A549 (cell line): Measurements from ENCODE around the gene NCAM2. TPM values are rescaled to one million over a fixed set of nuclear protein-coding genes. Genes with fewer than 3 reads are reported as not detected.

Experiments used
- ATAC-seq, 2 experiments: fragments of 200-7000 bp in 1 of 2; fragments of >200 bp in 1 of 2; cut with Nextera tagmentation in 1 of 2; cut with Tn5 transposase in 1 of 2; 3 replicates each; pipeline versions ENCODE4 v1.8.0 to v1.9.1; 2018 to 2020; ENCODE audit warnings: mild to moderate bottlenecking in 1 of 2, moderate library complexity in 1 of 2
- CTCF ChIA-PET: fragments of 300-600 bp; sonication (Branson Sonifier 250); formaldehyde crosslinking; extraction: SDS; loops from one replicate; lab custom pipeline; 2021; ENCODE audit warnings: antibody characterized with exemption, inconsistent platforms; lab: Yijun Ruan, JAX
- POLR2A ChIA-PET: fragments of 350-600 bp; formaldehyde crosslinking; extraction: SDS; loops from one replicate; lab custom pipeline; 2021; ENCODE audit warnings: antibody characterized with exemption, inconsistent platforms; lab: Yijun Ruan, JAX
- DNase-seq, 2 experiments: peaks; one replicate each; pipeline versions ENCODE4 v3.0.0 to v3.0.0-alpha.2; 2011 to 2016; ENCODE audit warnings: low read depth in 1 of 2, low spot score in 1 of 2
- FAIRE-seq: peaks from 2 replicates; lab custom pipeline; 2011; peaks lifted over from hg19 to GRCh38; lab: Jason Lieb, UNC
- H3K27ac ChIP-seq, 2 experiments: fragments of >200 bp; sonication (Bioruptor Twin); formaldehyde crosslinking; 3 replicates each; pipeline ENCODE4 v1.5.1; 2016 to 2017
- H3K4me1 ChIP-seq: fragments of >200 bp; sonication (Bioruptor Twin); formaldehyde crosslinking; 3 replicates; pipeline ENCODE4 v1.6.1; 2016
- H3K4me2 ChIP-seq: fragments of >200 bp; sonication (Bioruptor Twin); formaldehyde crosslinking; 3 replicates; pipeline ENCODE4 v1.6.1; 2016
- H3K4me3 ChIP-seq: fragments of >200 bp; sonication (Bioruptor Twin); formaldehyde crosslinking; 3 replicates; pipeline ENCODE4 v1.5.1; 2016
- H3K9me3 ChIP-seq: fragments of >200 bp; sonication (Bioruptor Twin); formaldehyde crosslinking; 3 replicates; pipeline ENCODE4 v1.6.1; 2016
- ATOH8 ChIP-seq: fragments of 250-450 bp; sonication (Bioruptor Pico); IDR thresholded peaks from 2 replicates; pipeline ENCODE4 v1.5.0; 2020; ENCODE audit warnings: low read depth, mild to moderate bottlenecking, moderate library complexity
- CHD4 ChIP-seq: fragments of 200-600 bp; sonication (generic); IDR thresholded peaks from 2 replicates; pipeline ENCODE4 v1.6.1; 2016; ENCODE audit warnings: antibody characterized with exemption, mild to moderate bottlenecking, borderline replicate concordance
- E2F6 ChIP-seq: IDR thresholded peaks from 2 replicates; pipeline ENCODE4 v1.6.1; 2012; ENCODE audit warnings: low read depth, borderline replicate concordance
- EHF ChIP-seq: fragments of 250-450 bp; sonication (Bioruptor Pico); IDR thresholded peaks from 2 replicates; pipeline ENCODE4 v1.5.0; 2020; ENCODE audit warnings: mild to moderate bottlenecking
- ELK1 ChIP-seq: fragments of 150-350 bp; IDR thresholded peaks from 2 replicates; pipeline ENCODE4 v1.6.1; 2014; ENCODE audit warnings: low read depth, mild to moderate bottlenecking, low read length
- EP300 ChIP-seq, 2 experiments: fragments of >200 bp; sonication (Bioruptor Twin); formaldehyde crosslinking; IDR thresholded peaks; 2 replicates in 1 of 2; 3 replicates in 1 of 2; pipeline ENCODE4 v1.6.1; 2016 to 2017
- ESRRA ChIP-seq: fragments of 150-350 bp; IDR thresholded peaks from 2 replicates; pipeline ENCODE4 v1.6.1; 2014; ENCODE audit warnings: mild to moderate bottlenecking, low read length, borderline replicate concordance
- FOSB ChIP-seq: fragments of 250-450 bp; sonication (Bioruptor Pico); IDR thresholded peaks from 2 replicates; pipeline ENCODE4 v1.5.0; 2020; ENCODE audit warnings: mild to moderate bottlenecking, moderate library complexity
- FOXS1 ChIP-seq: fragments of 250-450 bp; sonication (Bioruptor Pico); IDR thresholded peaks from 2 replicates; pipeline ENCODE4 v1.5.0; 2020; ENCODE audit warnings: mild to moderate bottlenecking, moderate library complexity
- HMGXB4 ChIP-seq: fragments of 250-450 bp; sonication (Bioruptor Pico); IDR thresholded peaks from 2 replicates; pipeline ENCODE4 v1.5.0; 2021; ENCODE audit warnings: mild to moderate bottlenecking, moderate library complexity, borderline replicate concordance
- HOXA7 ChIP-seq: fragments of 250-450 bp; sonication (Bioruptor Pico); IDR thresholded peaks from 2 replicates; pipeline ENCODE4 v1.5.0; 2020; ENCODE audit warnings: mild to moderate bottlenecking, moderate library complexity
- HOXB5 ChIP-seq: fragments of 250-450 bp; sonication (Bioruptor Pico); IDR thresholded peaks from 2 replicates; pipeline ENCODE4 v1.5.0; 2020; ENCODE audit warnings: mild to moderate bottlenecking, moderate library complexity
- JUN ChIP-seq, 2 experiments: fragments of >200 bp; sonication (Bioruptor Twin); formaldehyde crosslinking; IDR thresholded peaks; 2 replicates in 1 of 2; 3 replicates in 1 of 2; pipeline ENCODE4 v1.6.1; 2016 to 2017
- JUNB ChIP-seq: fragments of >200 bp; sonication (Bioruptor Twin); formaldehyde crosslinking; IDR thresholded peaks from 2 replicates; pipeline ENCODE4 v1.6.1; 2016
- KDM5A ChIP-seq: fragments of 200-600 bp; sonication (generic); IDR thresholded peaks from 2 replicates; pipeline ENCODE4 v1.6.1; 2016; ENCODE audit warnings: antibody characterized with exemption, mild to moderate bottlenecking
- MAFK ChIP-seq: fragments of 450-650 bp; IDR thresholded peaks from 2 replicates; pipeline ENCODE4 v1.6.1; 2014; ENCODE audit not compliant: partially characterized antibody
- PHF8 ChIP-seq: fragments of 200-600 bp; sonication (generic); IDR thresholded peaks from 2 replicates; pipeline ENCODE4 v1.6.1; 2016; ENCODE audit warnings: low read depth, mild to moderate bottlenecking, antibody characterized with exemption, moderate library complexity, borderline replicate concordance
- POLR2A ChIP-seq: IDR thresholded peaks from 2 replicates; pipeline ENCODE4 v1.6.1; 2012; ENCODE audit warnings: mild to moderate bottlenecking, low read length
- RFX5 ChIP-seq: fragments of 450-650 bp; IDR thresholded peaks from 2 replicates; pipeline ENCODE4 v1.7.1; 2014; ENCODE audit warnings: antibody characterized with exemption, mild to moderate bottlenecking, moderate library complexity
- SMC3 ChIP-seq: fragments of >200 bp; sonication (Bioruptor Twin); formaldehyde crosslinking; IDR thresholded peaks from 3 replicates; pipeline ENCODE4 v1.6.1; 2018; ENCODE audit warnings: inconsistent platforms
- TFCP2L1 ChIP-seq: fragments of 250-450 bp; sonication (Bioruptor Pico); IDR thresholded peaks from 2 replicates; pipeline ENCODE4 v1.5.0; 2021; ENCODE audit warnings: mild to moderate bottlenecking
- TP53 ChIP-seq: fragments of 250-450 bp; sonication (Bioruptor Pico); IDR thresholded peaks from 2 replicates; pipeline ENCODE4 v1.5.0; 2021; ENCODE audit warnings: mild to moderate bottlenecking, moderate library complexity
- ZFP36 ChIP-seq: fragments of 450-650 bp; IDR thresholded peaks from 2 replicates; pipeline ENCODE4 v1.6.1; 2014; ENCODE audit warnings: borderline replicate concordance; ENCODE audit not compliant: partially characterized antibody
- ZSCAN20 ChIP-seq: fragments of 250-450 bp; sonication (Bioruptor Pico); IDR thresholded peaks from 2 replicates; pipeline ENCODE4 v1.8.0; 2022; ENCODE audit warnings: mild to moderate bottlenecking, moderate library complexity
- WGBS: methylation state at CpG from one replicate; pipeline ENCODE4 v1.1.6; 2017; ENCODE audit errors: missing lambda C conversion rate; 5-methylcytosine and 5-hydroxymethylcytosine counted together
- polyA plus RNA-seq, 4 experiments: library from polyadenylated mRNA; depleted of rRNA in 3 of 4; stranded (reverse); fragments of >200 nt; fragmentation: RNase III in 1 of 4; extraction: RNeasy Plus Mini Kit Qiagen cat#74134 plus additional on column Dnase treatment in 1 of 4; gene quantifications; 2 replicates in 3 of 4; 3 replicates in 1 of 4; pipeline ENCODE4 v1.2.3, GENCODE V29; 2011 to 2017
- TF ChIP-seq, protein P1 (sequence below): fragments of 200-600 bp; sonication (generic); IDR thresholded peaks from 2 replicates; pipeline ENCODE4 v1.6.1; 2016; ENCODE audit warnings: antibody characterized with exemption, mild to moderate bottlenecking, moderate library complexity

The NCAM2 gene
- polyA plus RNA-seq, 2 of the 4 experiments (the other 2 are of a cell fraction) = not detected

- TF ChIP-seq, protein P1, sequence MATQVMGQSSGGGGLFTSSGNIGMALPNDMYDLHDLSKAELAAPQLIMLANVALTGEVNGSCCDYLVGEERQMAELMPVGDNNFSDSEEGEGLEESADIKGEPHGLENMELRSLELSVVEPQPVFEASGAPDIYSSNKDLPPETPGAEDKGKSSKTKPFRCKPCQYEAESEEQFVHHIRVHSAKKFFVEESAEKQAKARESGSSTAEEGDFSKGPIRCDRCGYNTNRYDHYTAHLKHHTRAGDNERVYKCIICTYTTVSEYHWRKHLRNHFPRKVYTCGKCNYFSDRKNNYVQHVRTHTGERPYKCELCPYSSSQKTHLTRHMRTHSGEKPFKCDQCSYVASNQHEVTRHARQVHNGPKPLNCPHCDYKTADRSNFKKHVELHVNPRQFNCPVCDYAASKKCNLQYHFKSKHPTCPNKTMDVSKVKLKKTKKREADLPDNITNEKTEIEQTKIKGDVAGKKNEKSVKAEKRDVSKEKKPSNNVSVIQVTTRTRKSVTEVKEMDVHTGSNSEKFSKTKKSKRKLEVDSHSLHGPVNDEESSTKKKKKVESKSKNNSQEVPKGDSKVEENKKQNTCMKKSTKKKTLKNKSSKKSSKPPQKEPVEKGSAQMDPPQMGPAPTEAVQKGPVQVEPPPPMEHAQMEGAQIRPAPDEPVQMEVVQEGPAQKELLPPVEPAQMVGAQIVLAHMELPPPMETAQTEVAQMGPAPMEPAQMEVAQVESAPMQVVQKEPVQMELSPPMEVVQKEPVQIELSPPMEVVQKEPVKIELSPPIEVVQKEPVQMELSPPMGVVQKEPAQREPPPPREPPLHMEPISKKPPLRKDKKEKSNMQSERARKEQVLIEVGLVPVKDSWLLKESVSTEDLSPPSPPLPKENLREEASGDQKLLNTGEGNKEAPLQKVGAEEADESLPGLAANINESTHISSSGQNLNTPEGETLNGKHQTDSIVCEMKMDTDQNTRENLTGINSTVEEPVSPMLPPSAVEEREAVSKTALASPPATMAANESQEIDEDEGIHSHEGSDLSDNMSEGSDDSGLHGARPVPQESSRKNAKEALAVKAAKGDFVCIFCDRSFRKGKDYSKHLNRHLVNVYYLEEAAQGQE = no peak
- TF ChIP-seq FOSB (no peak), ZFP36 (no peak), FOXS1 (no peak), MAFK (no peak), POLR2A (no peak), ATOH8 (no peak)
Measured at GRCh38 chr21:21085206-21085605, 87.0 kb downstream of the NCAM2 start (continued).

GRCh38 chr21:21096956-21097355 is 98.7 kb downstream of the NCAM2 start:
- no peak for DNase-seq

DNA sequence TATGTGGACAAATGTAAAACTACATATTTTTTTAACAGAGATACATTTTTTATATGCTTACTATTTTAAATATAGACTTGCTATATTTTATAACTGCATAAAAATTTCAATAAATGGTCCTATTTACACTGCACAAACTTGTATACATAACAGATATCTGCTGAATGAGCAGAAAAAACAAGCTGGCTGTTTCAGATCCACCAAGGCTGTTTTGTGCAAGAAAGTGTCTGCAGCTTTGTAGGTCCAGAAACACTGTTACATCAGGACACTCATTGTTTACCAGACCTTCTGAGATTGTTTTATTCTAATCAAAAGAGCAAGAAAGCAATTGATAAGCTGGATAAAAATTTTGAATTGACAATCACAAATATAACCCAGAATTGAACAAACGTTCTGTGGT is 99.3 kb downstream of the NCAM2 start:
- WGBS = 0% methylated on average over 1 of the region's 1 CpG
- no peak for DNase-seq
- no peak for ATAC-seq
- no peak overlapping the region for H3K4me2 ChIP-seq
- CTCF ChIA-PET = no interaction called here
- FAIRE-seq = no peak
- H3K4me3 ChIP-seq = no peak overlapping the region
- no peak overlapping the region for H3K27ac ChIP-seq
- no peaks in the 10 kb centered on the region for H3K4me1 ChIP-seq
- POLR2A ChIA-PET = no interaction called here
- TF ChIP-seq HMGXB4 (no peak), KDM5A (no peak), HOXB5 (CRISPR knock-in tag) (no peak), HOXA7 (CRISPR knock-in tag) (no peak), TFCP2L1 (CRISPR knock-in tag) (no peak), RFX5 (no peak), ZFP36 (no peak), PHF8 (no peak), JUN (IDR thresholded peaks at IDR 0.05) (no peak), ESRRA (no peak), EHF (CRISPR knock-in tag) (no peak), ELK1 (no peak), SMC3 (no peak), TP53 (no peak), ZSCAN20 (CRISPR knock-in tag) (no peak), E2F6 (no peak), JUNB (no peak), EP300 (IDR thresholded peaks at IDR 0.05) (no peak)
- H3K9me3 ChIP-seq = no peaks in the 10 kb centered on the region

More at GRCh38 chr21:21096956-21097355, 98.7 kb downstream of the NCAM2 start:
- H3K27ac ChIP-seq = no peak overlapping the region
- WGBS = under 1% methylated on average over 5 of the region's 5 CpGs
- no peaks in the 10 kb centered on the region for H3K9me3 ChIP-seq
- no peak for FAIRE-seq
- CTCF ChIA-PET = no interaction called here
- no peak for TF ChIP-seq CHD4
- ATAC-seq = no peak
- POLR2A ChIA-PET = no interaction called here
- H3K4me3 ChIP-seq = no peak overlapping the region
- no peak overlapping the region for H3K4me2 ChIP-seq
- no peaks in the 10 kb centered on the region for H3K4me1 ChIP-seq
